NCI-H82 treated with DMSO at 0.1 percent for 48 hours (cell line): Measurements from ENCODE around the gene TIMM21.

Source experiments
- DNase-seq: peaks from one replicate; lab custom pipeline; 2025; ENCODE audit not compliant: unreplicated experiment; lab: John Stamatoyannopoulos, UW

TIMM21 gene

DNA sequence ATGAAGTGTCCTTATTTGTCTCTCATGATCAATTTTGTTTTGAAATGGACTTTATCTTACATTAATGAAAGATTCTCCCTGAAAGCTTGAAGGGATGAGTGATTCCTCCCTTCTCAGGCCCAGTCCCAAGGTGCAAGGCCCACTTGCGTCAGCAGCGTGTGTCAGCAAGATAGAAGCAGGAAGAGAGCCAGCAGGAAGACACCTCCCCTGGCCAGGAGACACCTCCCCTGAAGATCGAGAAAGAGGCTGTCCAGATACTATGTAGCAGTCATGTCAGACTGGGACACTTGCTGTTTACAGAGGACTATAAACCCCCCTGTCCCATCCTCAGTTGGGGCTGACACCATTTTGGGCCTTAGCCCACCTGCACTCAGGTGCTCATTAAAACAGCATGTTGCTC is 38.3 kb downstream of the TIMM21 start:
- no peak for DNase-seq

DNA sequence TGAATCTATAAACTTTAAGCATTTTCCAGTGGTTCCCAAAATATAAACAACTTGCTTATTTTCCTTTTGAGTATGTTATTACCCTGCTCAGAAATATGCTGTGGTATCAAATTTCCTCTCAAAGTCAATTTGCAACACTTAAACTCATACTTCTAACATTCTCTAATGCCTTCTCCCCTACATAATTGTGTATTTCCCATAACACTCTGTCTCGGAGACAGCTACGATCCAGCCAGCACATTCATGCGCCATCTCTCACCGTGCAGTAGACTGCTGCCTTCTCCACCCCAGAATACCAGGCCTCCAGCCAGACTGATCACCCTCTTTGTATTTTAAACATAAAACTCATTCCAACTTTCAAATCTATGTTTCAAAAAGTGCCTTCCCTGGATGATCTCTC is 41.8 kb downstream of the TIMM21 start:
- DNase-seq = no peak

DNA sequence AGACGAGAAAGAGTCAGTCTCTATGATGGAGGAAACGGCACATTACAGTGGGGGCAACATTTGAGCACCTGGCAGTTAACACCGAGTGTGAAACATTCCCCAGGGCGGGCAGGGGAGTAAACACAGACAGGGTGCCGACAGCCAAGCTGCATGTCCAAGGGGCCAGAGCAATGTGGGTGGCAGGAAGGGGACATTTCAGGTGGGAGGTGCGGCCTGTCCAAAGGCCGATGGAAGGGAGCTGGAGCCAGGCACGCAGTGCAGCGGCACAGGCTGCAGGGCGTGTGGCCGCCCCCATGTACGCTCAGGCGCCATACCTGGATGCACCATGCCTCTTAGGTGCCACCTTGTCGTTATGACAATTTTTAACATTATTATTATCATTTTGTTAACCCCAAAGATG is 43.3 kb downstream of the TIMM21 start:
- DNase-seq = no peak

DNA sequence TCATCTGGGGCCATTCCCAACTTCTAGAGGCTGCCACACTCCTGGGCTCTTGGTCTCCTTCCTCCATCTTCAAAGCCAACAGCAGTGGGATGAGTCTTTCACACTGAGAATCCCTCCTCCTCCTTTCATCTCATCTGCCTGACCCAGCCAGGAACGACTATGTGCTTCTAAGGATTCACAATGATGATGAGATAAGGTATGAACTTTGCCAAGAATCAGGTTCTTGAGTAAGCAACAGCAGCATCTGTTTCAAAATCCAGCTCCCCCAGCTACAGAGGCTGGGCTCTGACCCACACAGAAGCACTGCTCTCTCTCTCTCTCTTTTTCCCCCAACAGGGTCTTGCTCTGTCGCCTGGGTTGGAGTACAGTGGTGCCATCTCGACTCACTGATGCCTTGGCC is 46.4 kb downstream of the TIMM21 start:
- DNase-seq = no peak

DNA sequence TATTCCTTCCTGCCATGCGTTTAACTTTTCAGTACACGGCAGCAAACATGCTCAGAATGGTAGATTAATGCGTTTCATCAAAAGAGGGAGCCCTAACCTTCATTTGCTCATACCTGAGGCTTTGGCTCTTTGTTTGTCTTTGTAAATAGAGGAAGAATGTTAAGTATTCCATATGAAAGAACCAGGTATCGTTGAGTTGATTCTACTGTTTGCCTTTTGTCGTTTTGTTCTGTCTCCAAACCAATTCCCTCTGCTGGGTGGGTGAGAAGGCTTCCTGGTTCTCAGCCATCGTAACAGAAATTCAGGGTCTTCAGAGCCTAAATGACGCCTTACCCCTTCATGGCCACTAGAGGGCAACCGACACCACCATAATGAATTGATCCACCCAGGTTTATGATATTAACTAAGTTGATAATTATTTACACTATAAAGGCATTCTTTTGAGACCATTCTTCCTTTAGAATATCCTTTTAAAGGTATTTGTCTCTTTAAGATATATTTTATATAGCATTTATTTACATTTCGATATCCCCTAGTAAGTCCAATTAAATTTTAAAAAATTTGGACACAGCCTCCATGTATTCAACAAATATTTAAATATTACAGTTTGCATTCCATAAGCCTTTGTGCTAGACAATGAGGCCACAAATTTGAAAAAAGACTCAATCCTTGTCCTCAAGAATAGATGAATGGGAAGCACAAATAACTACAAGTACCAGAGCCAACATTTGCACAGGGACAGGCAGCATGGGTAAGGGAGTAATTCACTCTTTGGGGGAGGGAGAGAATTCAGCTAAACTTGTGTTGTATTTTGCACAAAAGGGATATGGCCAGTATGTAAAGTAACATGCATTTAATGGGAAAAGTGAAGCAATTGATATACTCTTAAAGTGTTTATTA is 48.1 kb downstream of the TIMM21 start:
- peak; percentile 43 for DNase-seq

DNA sequence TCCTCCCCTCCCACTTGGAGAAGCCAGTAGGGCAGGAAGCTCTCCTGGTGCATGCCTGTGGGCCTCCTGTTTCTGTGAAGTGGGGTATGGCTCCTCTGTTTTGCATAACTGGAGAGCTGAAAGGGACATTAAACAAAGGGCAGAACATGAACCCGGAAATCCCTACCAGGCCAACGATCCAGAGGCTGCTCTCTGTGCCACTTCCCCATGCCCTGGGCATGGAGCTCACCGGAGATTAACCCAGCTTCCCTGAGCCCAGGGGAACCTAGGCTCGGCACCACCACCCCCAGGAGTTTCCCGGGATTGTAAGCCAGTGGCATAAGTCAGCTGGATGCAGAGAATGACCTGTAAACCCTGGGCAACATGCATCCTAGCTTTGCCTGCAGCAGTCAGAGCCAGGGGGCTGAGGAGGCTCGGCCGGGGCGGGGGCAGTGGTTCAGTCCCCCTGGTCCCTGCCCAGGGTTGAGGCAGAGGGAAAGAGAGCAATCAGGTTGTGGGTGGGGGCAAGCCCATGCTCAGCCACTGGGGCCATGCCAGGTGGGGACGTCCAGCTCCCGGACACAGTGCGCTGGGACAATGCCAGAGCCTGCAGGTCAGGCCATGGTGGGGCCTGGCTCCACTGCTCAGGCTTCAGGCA is 49.5 kb downstream of the TIMM21 start:
- no peak for DNase-seq

DNA sequence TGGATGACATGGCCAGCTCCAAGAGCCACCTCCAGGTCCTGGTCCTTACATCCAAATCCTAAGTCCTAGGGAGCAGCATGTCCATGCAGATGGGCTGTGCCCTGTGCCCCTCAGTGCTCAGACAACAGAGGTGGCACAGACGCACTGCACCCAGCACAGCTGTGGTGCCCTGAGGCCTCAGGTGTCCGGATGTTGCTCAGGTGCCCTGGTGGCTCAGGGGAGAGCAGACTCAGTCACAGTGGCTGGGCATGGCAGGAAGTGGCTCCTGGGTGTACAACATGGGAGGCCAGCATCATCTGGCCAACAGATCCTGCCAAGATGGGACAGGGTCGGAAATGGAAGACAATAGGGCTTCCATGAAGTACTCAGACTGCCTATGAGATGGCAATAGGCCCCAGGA is 50.1 kb downstream of the TIMM21 start:
- no peak for DNase-seq

DNA sequence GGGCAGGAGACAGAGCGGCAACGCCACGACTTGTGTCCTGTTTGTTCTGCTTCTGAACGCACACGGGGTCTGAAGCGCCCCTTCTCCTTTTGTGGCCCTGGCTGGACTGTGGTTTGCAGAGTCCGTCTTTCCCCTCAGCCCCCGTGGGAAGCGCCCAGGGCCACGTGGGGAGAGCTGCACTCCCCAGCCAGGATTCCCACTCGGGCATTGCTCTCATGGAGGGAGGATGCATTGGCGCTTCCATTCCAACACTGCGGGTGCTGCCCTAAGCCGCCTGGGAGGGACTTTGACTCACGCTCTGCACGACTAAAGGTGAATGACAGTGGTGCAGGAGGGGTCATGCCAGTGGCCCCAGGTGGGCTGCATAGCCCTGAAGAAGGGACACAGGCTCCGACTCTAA is 52.5 kb downstream of the TIMM21 start:
- DNase-seq = no peak

DNA sequence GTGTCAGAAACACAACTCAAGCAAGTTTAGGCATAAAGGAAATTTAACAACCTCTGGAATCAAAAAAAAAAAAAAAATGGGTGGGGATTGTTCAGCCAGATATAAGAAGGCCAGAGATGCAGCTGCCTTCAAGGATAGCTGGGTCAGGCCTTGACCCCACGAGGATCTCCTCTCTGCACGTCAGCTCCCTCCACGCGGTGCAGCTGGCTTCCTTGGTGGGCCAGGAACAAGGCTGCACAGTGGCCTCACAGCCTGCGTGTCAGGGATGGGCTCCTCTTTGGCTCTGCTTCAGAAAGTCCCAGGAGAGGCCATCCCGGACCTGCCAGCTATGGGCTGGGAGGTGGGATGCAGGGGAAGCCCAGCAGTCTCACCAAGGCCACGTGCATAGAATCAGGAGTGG is 55.5 kb downstream of the TIMM21 start:
- DNase-seq = no peak

DNA sequence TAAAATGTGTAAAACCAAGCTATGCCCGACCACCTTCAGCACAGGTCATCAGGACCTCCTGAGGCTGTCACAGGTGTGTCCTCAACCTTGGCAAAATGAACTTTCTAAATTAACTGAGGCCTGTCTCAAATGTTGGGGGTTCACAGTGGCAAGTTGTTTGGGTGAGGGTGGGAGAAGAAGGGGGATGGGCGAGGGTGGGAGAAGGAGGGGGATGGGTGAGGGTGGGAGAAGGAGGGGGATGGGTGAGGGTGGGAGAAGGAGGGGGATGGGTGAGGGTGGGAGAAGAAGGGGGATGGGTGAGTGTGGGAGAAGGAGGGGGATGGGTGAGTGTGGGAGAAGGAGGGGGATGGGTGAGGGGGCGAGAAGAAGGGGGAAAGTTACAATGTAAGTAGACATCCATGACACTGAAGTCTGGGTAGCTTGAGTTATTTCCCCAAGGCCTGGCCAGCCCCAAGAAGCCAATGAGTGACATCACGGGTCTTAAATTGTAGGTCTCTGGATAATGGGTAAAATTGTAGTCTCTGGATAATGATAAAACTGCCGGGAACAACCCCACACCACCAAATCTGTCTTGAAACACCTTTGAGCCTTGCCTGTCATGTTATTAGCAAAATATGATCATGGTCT is 56.3 kb downstream of the TIMM21 start:
- no peak for DNase-seq
